ENCODE data around the gene C1orf159.

DNA sequence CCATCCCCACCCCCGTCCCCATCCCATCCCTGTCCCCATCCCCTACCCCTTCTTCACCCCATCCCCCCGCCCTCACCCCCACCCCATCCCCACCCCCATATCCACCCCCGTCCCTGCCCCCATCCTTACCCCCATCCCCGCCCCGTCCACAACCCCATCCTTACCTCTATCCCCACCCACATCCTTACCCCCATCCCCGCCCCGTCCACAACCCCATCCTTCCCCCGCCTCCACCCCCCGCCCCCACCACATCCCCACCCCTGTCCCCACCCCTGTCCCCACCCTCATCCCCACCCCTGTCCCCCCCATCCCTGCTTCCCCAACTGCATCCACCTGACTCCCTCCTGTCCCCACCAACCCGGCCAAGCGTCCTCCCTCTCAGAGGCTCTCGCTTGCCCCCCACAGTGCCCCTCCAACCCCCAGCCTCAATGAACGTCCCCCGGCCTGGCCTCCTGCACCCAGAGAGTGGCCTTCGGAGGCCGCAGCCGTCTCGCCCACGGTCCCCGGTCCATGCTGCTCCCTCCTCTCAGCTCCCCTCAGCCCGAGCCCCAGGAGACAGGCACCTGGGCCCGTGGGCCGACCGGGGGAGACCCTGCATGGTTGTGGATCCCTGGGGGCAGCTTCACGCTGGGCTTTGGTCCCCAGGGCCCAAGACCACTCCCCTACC is 25.5 kb upstream of the C1orf159 start:
- TF ChIP-seq CTCF (IDR thresholded peaks at IDR 0.05; ENCODE audit: low read depth, low read length) (no peak), POLR2A (IDR thresholded peaks at IDR 0.05; ENCODE audit: extremely low read depth, insufficient read length) (no peak), MAX (IDR thresholded peaks at IDR 0.05; ENCODE audit: low read depth, low read length) (no peak)
